T-helper 9 cell (primary cell): ENCODE measurements around the gene PRKCZ.

Experiments
- DNase-seq: peaks from one replicate; pipeline ENCODE4 v3.0.0-alpha.2; 2020

PRKCZ gene

GRCh38 chr1:2046953-2047748 lies 3.1 kb upstream of the PRKCZ start:
- no peak for DNase-seq

- no peak for DNase-seq
Observed at GRCh38 chr1:2047749-2048729, 2.2 kb upstream of the PRKCZ start.

- DNase-seq = no peak
Observed at GRCh38 chr1:2049225-2049717, 940 bp upstream of the PRKCZ start.

- DNase-seq = no peak
Observed at GRCh38 chr1:2050461-2050792, 216 bp downstream of the PRKCZ start.

- DNase-seq = no peak
Observed at GRCh38 chr1:2050793-2051682, 827 bp downstream of the PRKCZ start.

- no peak for DNase-seq
Observed at GRCh38 chr1:2052054-2052679, 2.0 kb downstream of the PRKCZ start.

- no peak for DNase-seq
Observed at GRCh38 chr1:2052756-2053155, 2.5 kb downstream of the PRKCZ start.

- DNase-seq = no peak
Observed at GRCh38 chr1:2053217-2053616, 3.0 kb downstream of the PRKCZ start.

GRCh38 chr1:2053784-2054376 lies 3.7 kb downstream of the PRKCZ start:
- DNase-seq = no peak

- DNase-seq = no peak
Observed at GRCh38 chr1:2054560-2054959, 4.3 kb downstream of the PRKCZ start.

GRCh38 chr1:2055911-2056575 lies 5.8 kb downstream of the PRKCZ start:
- DNase-seq = no peak

GRCh38 chr1:2056955-2057590 lies 6.9 kb downstream of the PRKCZ start:
- DNase-seq = no peak

GRCh38 chr1:2059290-2059953 lies 9.2 kb downstream of the PRKCZ start:
- DNase-seq = no peak

GRCh38 chr1:2060072-2060471 lies 9.9 kb downstream of the PRKCZ start:
- DNase-seq = no peak

GRCh38 chr1:2060535-2060934 lies 10.3 kb downstream of the PRKCZ start:
- DNase-seq = no peak

- no peak for DNase-seq
Observed at GRCh38 chr1:2061065-2061778, 11.0 kb downstream of the PRKCZ start.

GRCh38 chr1:2065699-2066098 lies 15.5 kb downstream of the PRKCZ start:
- no peak for DNase-seq

GRCh38 chr1:2067393-2067792 lies 17.2 kb downstream of the PRKCZ start:
- no peak for DNase-seq

GRCh38 chr1:2067981-2068380 lies 17.8 kb downstream of the PRKCZ start:
- DNase-seq = no peak
